Measurements from ENCODE around the gene SATB2. TPM values are rescaled to one million over a fixed set of nuclear protein-coding genes. Genes with fewer than 3 reads are reported as not detected.
A peak's percentile ranks its signal among the peaks of the same experiment; 100 is the strongest.

SATB2 gene
- total RNA-seq, 1 experiment from 2014 or later, result 7.8 TPM

- Histone ChIP-seq H3K4me2 (no peak overlapping the region), H3K9me2 (ENCODE audit: insufficient read depth) (no peaks in the 10 kb centered on the region), H3K27me3 (ENCODE audit: insufficient read depth, low read depth) (no peaks in the 10 kb centered on the region), H4K20me1 (ENCODE audit: insufficient read depth) (no peaks in the 10 kb centered on the region), H3K9me3 (ENCODE audit: insufficient read depth, low read depth) (no peaks in the 10 kb centered on the region), H3F3A (ENCODE audit: insufficient read depth, low read depth) (no peaks in the 10 kb centered on the region), H3K4me3 (no peak overlapping the region), H3K27ac (no peak overlapping the region), H3K4me1 (replicated peaks; ENCODE audit: insufficient read depth) (no peaks in the 10 kb centered on the region), H3K36me3 (ENCODE audit: low read depth) (no peaks in the 10 kb centered on the region), H2AFZ (no peak overlapping the region), H3K79me2 (ENCODE audit: low read depth) (no peaks in the 10 kb centered on the region)
- intact Hi-C loops (cut with micrococcal nuclease; ENCODE audit: unreplicated experiment), result no loop called here
- no peak for DNase-seq
- peak; percentile 29; the same call in 1 of the 2 replicates for TF ChIP-seq CTCF (conservative IDR thresholded peaks at IDR 0.05)
- TF ChIP-seq EZH2 (IDR thresholded peaks at IDR 0.05; ENCODE audit: low read depth), result no peak
- ChIA-PET POLR2A (ENCODE audit: unreplicated experiment) (no interaction called here), CTCF (no interaction called here)
- BruUV-seq (replicated peaks), result no TSS peak
These were observed 52.5 kb downstream of the SATB2 start for GRCh38 chr2:199405241-199405640.

GRCh38 chr2:199404841-199405240 is 52.9 kb downstream of the SATB2 start:
- ChIA-PET CTCF (no interaction called here), POLR2A (ENCODE audit: unreplicated experiment) (no interaction called here)
- TF ChIP-seq EZH2 (IDR thresholded peaks at IDR 0.05; ENCODE audit: low read depth) (no peak), CTCF (conservative IDR thresholded peaks at IDR 0.05) (no peak)
- Histone ChIP-seq H3K9me3 (ENCODE audit: insufficient read depth, low read depth) (no peaks in the 10 kb centered on the region), H3K4me3 (no peak overlapping the region), H3K36me3 (ENCODE audit: low read depth) (no peaks in the 10 kb centered on the region), H4K20me1 (ENCODE audit: insufficient read depth) (no peaks in the 10 kb centered on the region), H3K4me2 (no peak overlapping the region), H3F3A (ENCODE audit: insufficient read depth, low read depth) (no peaks in the 10 kb centered on the region), H3K4me1 (replicated peaks; ENCODE audit: insufficient read depth) (no peaks in the 10 kb centered on the region), H3K27me3 (ENCODE audit: insufficient read depth, low read depth) (no peaks in the 10 kb centered on the region), H2AFZ (no peak overlapping the region), H3K79me2 (ENCODE audit: low read depth) (no peaks in the 10 kb centered on the region), H3K27ac (no peak overlapping the region), H3K9me2 (ENCODE audit: insufficient read depth) (no peaks in the 10 kb centered on the region)
- DNase-seq, result no peak
- no TSS peak for BruUV-seq (replicated peaks)
- intact Hi-C loops (cut with micrococcal nuclease; ENCODE audit: unreplicated experiment), result no loop called here

GRCh38 chr2:199395311-199395710 is 62.4 kb downstream of the SATB2 start:
- CTCF ChIA-PET, result no interaction called here
- POLR2A ChIA-PET (ENCODE audit: unreplicated experiment), result no interaction called here
- H3K4me2 ChIP-seq, result no peak overlapping the region
- no peaks in the 10 kb centered on the region for H3K27me3 ChIP-seq (ENCODE audit: insufficient read depth, low read depth)
- no peak overlapping the region for H3K27ac ChIP-seq
- H4K20me1 ChIP-seq (ENCODE audit: insufficient read depth), result no peaks in the 10 kb centered on the region
- no peaks in the 10 kb centered on the region for H3F3A ChIP-seq (ENCODE audit: insufficient read depth, low read depth)
- no peaks in the 10 kb centered on the region for H3K79me2 ChIP-seq (ENCODE audit: low read depth)
- intact Hi-C loops (cut with micrococcal nuclease; ENCODE audit: unreplicated experiment), result no loop called here
- no peak overlapping the region for H2AFZ ChIP-seq
- H3K9me2 ChIP-seq (ENCODE audit: insufficient read depth), result no peaks in the 10 kb centered on the region
- BruUV-seq (replicated peaks), result no TSS peak
- H3K4me1 ChIP-seq (replicated peaks; ENCODE audit: insufficient read depth), result no peaks in the 10 kb centered on the region
- no peaks in the 10 kb centered on the region for H3K36me3 ChIP-seq (ENCODE audit: low read depth)
- TF ChIP-seq CTCF (conservative IDR thresholded peaks at IDR 0.05), result no peak
- TF ChIP-seq EZH2 (IDR thresholded peaks at IDR 0.05; ENCODE audit: low read depth), result no peak
- H3K4me3 ChIP-seq, result no peak overlapping the region
- no peaks in the 10 kb centered on the region for H3K9me3 ChIP-seq (ENCODE audit: insufficient read depth, low read depth)
- no peak for DNase-seq
